GM12865 (cell line): Measurements from ENCODE around the gene SYP.
"Not testable (repeated sequence)": the region's sequence is repeated elsewhere in the genome, so short reads cannot be mapped to it uniquely, and the experiment has no call there.

ENCODE experiments used
- DNase-seq: peaks from one replicate; pipeline ENCODE4 v3.0.0; 2010; ENCODE audit warnings: low read depth
- H3K4me3 ChIP-seq: 2 replicates; pipeline ENCODE4 v1.5.1; 2011; ENCODE audit warnings: mild to moderate bottlenecking, low read depth, low read length, control low read depth
- CTCF ChIP-seq: IDR thresholded peaks from 2 replicates; pipeline ENCODE4 v1.5.1; 2011; ENCODE audit warnings: low read length, control low read depth, low read depth, inconsistent platforms; ENCODE audit not compliant: insufficient read depth; ENCODE audit errors: missing control alignments

SYP gene

GRCh38 chrX:49177873-49178480 lies 22.0 kb downstream of the SYP start:
- TF ChIP-seq CTCF, result no peak
- H3K4me3 ChIP-seq, result no peak overlapping the region
- DNase-seq, result no peak

GRCh38 chrX:49177338-49177833 lies 22.6 kb downstream of the SYP start:
- TF ChIP-seq CTCF, result no peak
- no peak overlapping the region for H3K4me3 ChIP-seq
- no peak for DNase-seq

GRCh38 chrX:49176421-49177326 lies 23.3 kb downstream of the SYP start:
- no peak for DNase-seq
- no peak for TF ChIP-seq CTCF
- H3K4me3 ChIP-seq, result no peak overlapping the region

- no peak for DNase-seq
- TF ChIP-seq CTCF, result no peak
- no peak overlapping the region for H3K4me3 ChIP-seq
Measured at GRCh38 chrX:49175435-49176274, 24.3 kb downstream of the SYP start.

GRCh38 chrX:49174723-49175122 lies 25.3 kb downstream of the SYP start:
- TF ChIP-seq CTCF, result no peak
- DNase-seq, result no peak
- H3K4me3 ChIP-seq, result no peak overlapping the region

GRCh38 chrX:49173544-49173943 lies 26.4 kb downstream of the SYP start:
- not testable (repeated sequence) for DNase-seq

More at GRCh38 chrX:49173544-49173943, 26.4 kb downstream of the SYP start:
- not testable (repeated sequence) for H3K4me3 ChIP-seq
